GM04503 (cell line): Measurements from ENCODE around the gene SCD5.
A peak's percentile ranks its signal among the peaks of the same experiment; 100 is the strongest.

ENCODE experiments used
- DNase-seq: peaks from one replicate; pipeline ENCODE4 v3.0.0-alpha.2; 2012; ENCODE audit warnings: low read depth

The SCD5 gene

GRCh38 chr4:82797040-82797404 lies 1.6 kb downstream of the SCD5 start:
- no peak for DNase-seq

GRCh38 chr4:82792912-82793649 lies 5.5 kb downstream of the SCD5 start:
- no peak for DNase-seq

- no peak for DNase-seq
Observed at GRCh38 chr4:82791179-82791578, 7.4 kb downstream of the SCD5 start.

- no peak for DNase-seq
Observed at GRCh38 chr4:82790060-82790660, 8.4 kb downstream of the SCD5 start.

GRCh38 chr4:82789025-82789776 lies 9.4 kb downstream of the SCD5 start:
- DNase-seq: no peak

- no peak for DNase-seq
Observed at GRCh38 chr4:82787342-82787741, 11.3 kb downstream of the SCD5 start.

- DNase-seq: no peak
Observed at GRCh38 chr4:82786828-82787227, 11.8 kb downstream of the SCD5 start.

- peak; percentile 82 for DNase-seq
Observed at GRCh38 chr4:82785611-82786400, 12.8 kb downstream of the SCD5 start.

- DNase-seq: no peak
Observed at GRCh38 chr4:82784681-82785610, 13.7 kb downstream of the SCD5 start.

- no peak for DNase-seq
Observed at GRCh38 chr4:82782626-82783345, 15.8 kb downstream of the SCD5 start.

GRCh38 chr4:82780752-82781231 lies 17.8 kb downstream of the SCD5 start:
- DNase-seq: no peak

GRCh38 chr4:82780170-82780751 lies 18.3 kb downstream of the SCD5 start:
- no peak for DNase-seq

GRCh38 chr4:82779032-82779431 lies 19.6 kb downstream of the SCD5 start:
- no peak for DNase-seq

GRCh38 chr4:82777857-82778525 lies 20.6 kb downstream of the SCD5 start:
- DNase-seq: no peak

- DNase-seq: no peak
Observed at GRCh38 chr4:82776925-82777542, 21.6 kb downstream of the SCD5 start.

- DNase-seq: no peak
Observed at GRCh38 chr4:82775243-82775642, 23.4 kb downstream of the SCD5 start.

GRCh38 chr4:82774711-82775171 lies 23.9 kb downstream of the SCD5 start:
- no peak for DNase-seq

GRCh38 chr4:82773057-82773456 lies 25.5 kb downstream of the SCD5 start:
- no peak for DNase-seq

GRCh38 chr4:82770607-82771006 lies 28.0 kb downstream of the SCD5 start:
- no peak for DNase-seq
